HG02759 (cell line): ENCODE measurements around the gene NSMF.
"Not testable (repeated sequence)": the region's sequence is repeated elsewhere in the genome, so short reads cannot be mapped to it uniquely, and the experiment has no call there.

ENCODE experiments used
- ATAC-seq: cut with Tn5 transposase; IDR thresholded peaks from one replicate; pipeline ENCODE4 v1.9.1; 2021; ENCODE audit warnings: mild to moderate bottlenecking, moderate library complexity; ENCODE audit not compliant: unreplicated experiment

NSMF gene

DNA sequence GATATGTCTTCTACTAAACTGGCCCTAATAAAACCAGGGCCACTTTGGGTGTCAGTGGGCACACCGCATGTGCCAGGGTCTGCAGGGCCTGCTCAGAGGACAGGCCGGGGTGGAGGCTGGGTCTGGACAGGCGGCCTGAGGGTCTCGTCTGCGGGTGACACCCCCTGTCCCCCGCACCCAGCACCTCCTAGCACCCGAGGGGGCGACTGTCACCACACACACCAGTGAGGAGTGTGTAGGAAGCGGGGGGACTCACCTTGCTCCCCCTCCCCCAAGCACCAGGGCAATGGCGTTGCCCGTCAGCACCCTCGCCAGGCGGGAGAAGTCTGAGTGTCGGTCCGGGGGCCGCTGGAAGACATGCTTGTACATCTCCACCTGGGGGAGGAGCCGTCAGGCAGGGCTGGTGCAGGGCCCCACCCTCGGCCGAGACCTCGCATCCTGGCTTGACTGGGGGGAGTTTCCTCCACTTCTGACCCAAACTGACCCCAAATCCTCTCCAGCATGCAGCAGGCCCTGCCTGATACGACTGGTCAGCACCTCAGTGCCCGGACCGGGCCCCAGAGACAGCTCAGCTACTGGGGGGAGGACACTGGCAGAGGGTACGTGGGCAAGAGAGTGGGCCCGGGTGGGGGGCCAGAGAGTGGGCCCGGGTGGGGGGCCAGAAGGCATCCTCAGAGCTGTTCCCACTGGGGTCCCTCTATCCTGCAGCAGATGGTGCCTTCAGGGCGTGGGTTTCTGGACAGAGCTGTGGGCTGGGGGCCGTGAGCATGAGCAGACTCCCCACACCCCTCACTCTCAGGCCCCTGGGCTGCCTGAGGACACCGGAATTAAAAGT lies 18.9 kb upstream of the NSMF start:
- ATAC-seq = no peak

DNA sequence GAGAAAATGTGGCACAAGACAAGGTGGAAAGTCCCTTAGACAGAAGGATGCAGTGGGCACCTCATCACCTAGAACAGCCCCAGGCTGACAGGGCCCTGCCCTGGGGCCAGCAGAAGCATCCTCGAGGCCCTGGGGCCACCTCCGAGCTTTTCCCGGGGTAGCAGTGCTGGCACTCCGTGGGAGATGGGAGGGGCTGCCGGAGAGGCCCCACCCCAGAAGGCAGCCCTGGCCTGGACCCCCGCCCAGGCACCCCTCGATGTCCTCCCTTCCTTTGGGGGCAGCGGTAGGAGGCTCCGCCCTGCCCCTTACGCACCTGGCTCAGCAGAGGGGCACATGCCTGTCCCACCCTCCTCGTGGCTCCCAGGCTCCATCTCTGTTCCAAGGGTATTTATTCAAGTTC lies 17.7 kb upstream of the NSMF start:
- no peak for ATAC-seq

DNA sequence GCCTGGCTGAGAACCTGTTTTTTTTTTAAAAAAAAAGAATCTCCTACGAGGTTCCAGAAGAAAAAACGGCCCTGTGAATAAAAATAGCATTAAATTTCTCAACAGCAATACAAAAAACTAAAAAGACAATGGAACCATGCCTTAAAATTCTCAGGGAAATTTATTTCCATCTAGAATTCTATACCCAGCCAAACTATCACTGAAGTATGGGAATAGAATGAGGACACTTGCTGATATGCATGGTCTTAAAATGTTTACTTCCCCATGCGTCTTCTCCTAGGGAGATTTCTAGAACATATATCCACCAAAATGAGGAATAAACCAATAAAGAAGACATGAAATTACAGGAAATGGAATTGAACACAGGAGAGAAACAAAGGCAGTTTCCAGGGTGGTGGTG lies 16.5 kb upstream of the NSMF start:
- ATAC-seq = no peak

DNA sequence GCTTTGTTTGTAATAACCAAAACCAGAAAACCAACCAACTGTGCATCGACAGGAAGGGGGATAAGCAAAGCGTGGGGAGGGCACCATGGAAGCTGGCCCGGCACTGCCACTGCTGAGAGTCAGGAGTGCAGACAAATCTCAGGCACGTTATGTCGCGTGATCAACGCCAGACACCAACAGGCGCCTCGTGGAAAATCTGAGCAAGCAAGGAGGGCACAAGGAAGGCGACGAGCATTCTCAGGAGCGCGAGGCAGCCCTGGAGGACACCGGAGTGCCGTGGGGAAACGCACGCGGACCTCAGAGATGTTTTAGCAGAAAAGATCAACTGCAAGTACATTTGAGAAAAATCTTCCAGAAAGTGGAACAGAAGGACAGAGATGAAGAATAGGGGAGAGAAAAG lies 15.1 kb upstream of the NSMF start:
- ATAC-seq = no peak

DNA sequence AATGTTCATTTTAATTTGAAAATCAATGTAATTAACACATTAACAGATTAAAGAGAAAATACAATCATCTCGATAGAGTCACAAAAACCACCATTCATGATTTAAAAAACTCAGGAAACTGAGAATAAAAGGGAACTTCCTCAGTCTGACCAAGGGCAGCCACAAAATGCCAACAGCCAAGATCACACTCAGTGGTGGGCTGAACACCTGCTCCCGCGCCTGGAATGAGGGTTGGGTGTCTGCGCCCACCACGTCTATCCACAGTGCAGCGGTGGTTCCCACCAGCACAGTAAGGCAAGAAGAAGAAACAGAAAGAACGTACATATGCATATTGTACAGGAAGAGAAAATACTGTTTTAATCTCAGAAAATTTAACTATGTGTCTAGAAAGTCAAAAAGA lies 11.7 kb upstream of the NSMF start:
- no peak for ATAC-seq

DNA sequence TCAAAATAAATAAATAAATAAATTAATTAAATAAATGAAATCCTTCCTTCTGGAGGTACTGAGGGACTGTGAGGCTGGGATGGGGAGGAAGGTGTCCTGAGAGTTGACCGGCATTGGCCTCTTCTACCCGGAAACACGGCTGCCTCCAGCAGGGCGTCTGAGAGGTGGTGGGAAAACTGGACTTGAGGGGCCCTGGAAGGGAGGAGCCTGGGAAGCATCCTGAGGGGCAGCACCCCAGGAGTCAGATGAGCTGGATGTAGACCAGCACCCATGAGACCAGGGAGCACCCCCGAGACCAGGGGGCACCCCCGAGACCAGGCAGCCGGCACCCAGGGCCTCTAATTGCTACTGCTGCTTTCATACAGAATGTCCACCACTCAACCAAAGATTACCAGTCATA lies 8.8 kb upstream of the NSMF start:
- ATAC-seq = no peak

DNA sequence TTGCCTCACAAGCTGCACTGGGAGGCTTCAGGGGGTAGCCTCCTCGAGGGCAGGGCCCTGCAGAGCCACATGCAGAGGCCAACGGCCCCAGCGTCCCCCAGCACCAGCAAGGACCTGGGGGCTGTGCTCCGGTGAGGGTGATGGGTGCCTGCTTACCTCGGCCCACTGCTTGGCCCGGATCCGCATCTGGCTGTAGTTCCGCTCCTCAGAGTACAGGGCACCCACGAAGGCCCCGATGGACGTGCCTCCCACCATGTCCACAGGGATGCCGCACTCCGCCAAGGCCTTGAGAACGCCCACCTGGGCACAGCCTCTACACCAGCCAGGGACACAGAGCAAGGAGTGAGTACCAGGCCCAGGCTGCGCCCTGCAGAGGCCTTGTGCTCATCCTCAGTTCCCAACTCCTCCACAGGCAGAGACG lies 8.0 kb upstream of the NSMF start:
- ATAC-seq = no peak

DNA sequence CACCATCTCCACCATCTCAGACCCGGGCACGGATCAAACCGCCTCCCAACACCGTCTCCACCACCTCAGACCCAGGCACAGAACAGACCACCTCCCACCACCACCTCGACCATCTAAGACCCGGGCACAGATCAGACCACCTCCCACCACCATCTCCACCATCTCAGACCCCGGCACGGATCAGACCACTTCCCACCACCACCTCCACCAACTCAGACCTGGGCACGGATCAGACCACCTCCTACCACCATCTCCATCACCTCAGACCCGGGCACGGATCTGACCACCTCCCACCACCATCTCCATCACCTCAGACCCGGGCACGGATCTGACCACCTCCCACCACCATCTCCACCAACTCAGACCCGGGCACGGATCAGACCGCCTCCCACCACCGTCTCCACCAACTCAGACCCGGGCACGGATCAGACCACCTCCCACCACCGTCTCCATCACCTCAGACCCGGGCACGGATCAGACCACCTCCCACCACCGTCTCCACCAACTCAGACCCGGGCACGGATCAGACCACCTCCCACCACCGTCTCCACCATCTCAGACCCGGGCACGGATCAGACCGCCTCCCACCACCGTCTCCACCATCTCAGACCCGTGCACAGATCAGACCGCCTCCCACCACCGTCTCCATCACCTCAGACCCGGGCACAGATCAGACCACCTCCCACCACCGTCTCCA lies 7.4 kb upstream of the NSMF start:
- ATAC-seq = not testable (repeated sequence)

DNA sequence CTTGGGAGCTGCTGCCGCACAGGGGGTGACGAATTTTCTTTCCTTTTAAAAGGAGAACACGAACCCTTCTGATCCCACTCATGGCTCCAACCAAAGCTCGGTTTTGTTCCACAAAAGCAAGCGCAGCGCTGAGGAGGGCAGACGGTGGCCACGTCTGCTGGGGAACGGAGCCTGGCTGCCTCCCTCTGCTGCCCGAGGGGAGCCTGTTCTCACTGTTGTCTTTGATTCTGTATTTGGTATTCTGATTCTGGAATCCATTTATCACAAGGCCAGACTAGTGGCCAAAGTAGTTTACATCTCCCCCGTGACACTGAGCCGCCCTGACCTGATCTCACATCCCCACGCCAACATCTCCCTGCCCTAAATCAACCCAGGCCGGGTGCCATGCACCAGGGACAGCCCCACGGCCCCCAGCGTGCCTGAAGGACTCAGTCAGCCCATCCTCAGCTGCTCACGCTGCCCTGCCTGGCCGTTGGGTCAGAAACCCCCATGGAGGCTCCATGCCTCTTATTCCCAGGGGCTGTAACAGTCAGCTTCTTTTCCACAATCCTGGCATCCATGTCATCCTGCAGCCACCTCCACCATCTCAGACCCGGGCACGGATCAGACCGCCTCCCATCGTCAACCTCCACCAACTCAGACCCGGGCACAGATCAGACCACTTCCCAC lies 6.7 kb upstream of the NSMF start:
- no peak for ATAC-seq

DNA sequence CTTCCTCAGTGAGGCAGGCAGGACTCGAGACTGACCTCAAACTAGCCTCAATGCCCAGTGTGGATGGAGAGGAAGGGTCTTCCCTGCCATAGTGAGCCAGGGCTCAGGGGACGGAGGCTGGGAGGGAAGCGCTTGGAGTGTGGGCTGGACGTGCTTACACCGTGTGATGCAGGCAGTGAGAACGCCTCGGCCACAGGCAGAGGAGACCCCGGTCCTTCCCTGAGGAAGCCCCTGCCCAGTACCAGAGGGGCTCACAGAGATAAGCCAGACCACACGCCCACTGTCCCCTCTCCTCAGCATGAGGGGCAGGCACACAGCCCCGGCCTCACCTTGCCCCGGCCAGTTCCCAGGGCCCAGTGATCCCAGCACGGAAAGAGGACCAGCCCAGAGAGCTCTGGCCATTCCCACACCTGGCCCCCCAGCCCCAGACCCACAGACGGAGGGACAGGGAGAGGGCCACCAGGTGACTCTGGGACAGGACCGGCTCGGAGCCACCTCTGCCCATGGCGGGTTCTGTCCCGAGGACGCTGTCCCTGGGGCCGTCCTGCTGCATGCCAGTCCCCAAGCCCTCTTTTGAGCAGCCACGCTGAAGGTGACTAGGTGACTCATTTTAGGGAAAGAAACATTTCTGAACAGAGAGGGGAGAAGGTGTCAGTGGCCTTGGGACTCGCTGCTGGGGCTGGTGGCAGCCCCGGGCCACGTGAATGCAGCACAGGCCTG lies 6.0 kb upstream of the NSMF start:
- no peak for ATAC-seq

DNA sequence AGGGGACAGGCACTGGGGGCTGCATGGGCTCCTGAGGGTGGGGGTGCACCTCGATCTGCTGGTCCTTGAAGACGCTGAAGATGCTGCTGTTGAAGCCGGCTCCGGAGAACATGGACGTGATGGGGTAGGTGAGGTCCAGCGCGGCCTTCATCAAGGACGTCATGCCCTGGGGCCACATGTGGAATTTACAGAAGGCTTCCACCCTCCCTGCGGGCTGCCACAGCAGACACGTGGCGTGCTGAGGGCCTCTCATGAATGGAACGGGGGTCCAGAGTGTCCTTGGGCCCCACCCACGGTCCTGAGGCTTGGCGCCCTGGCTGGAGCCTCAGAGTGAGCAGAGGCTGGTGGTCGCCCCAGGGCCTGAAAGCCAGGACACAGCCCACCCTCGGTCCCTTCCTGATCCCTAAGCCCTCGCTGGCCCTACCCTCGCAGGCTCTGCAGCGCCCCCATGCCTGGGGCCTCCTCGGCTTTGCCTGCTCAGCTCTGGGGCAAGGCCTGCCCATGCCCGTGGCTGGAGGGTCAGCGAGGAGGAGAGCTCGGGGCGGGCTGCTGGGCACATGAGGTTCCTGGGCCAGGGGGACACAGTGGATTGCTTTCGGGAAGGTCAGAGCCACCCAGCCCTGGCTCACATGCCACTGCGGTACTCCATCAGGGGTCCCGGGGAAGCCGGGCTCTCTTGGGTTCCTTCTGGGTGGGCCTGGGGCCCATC lies 5.3 kb upstream of the NSMF start:
- no peak for ATAC-seq

DNA sequence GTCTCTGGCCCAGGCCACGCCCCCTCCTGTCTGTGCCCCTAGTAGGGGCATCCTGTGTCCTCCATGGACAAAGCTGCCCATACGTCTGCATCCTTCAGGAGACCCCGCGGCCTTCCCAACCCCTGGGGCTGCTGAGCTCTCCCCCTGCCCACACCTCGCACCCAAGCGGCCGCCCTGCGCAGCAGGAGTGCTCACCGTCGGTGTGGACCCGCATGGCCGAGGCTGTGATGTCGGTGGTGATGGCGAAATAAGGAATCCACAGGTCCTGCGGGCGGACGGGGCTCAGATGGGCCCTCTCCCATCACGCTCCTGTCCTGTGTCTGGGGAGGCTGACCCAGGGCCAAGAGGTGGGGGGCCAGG lies 4.8 kb upstream of the NSMF start:
- ATAC-seq = no peak

DNA sequence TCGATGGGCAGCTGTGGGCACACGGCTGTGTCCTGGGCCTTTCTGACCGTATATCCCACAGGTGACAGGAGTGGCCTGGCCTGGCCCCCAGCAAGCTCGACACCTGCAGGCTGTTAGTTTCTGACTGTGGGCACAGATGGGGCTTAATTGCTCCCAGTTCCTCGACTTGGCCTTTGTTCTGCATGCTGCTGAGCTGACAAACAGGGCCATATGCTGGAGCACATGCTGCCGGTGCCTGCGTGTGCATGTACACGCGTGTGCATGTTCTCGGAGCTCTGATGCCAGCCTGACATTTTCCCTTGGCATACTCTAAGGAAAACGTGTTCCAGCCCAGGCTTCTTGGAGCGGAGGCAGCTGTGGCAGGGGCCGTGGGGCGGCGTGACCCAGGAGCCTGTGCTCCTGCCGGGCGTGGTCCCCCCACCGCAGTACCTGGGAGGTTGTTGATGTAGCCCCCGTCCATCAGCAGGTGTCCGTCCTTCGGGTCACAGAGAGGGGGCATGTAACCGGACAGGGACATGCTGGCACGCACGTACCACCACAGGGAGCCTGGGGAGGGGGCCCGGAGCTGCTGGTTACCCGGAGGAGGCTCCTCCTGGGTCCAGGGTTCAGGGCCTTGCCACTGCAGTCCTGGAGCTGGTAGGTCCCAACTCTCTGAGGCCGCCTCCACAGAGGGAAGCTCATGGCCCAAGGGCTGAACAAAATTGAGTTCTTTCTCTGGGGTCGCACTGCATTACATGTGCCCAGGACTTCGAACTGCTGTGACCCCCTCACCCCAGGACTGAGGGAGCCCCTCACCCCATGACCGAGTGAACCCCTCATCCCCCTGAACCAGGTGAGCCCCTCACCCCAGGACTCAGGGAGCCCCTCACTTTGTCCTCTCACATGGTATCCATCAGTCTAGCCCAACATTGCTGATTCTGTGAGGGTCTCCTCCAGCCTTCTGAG lies 4.1 kb upstream of the NSMF start:
- ATAC-seq = no peak

DNA sequence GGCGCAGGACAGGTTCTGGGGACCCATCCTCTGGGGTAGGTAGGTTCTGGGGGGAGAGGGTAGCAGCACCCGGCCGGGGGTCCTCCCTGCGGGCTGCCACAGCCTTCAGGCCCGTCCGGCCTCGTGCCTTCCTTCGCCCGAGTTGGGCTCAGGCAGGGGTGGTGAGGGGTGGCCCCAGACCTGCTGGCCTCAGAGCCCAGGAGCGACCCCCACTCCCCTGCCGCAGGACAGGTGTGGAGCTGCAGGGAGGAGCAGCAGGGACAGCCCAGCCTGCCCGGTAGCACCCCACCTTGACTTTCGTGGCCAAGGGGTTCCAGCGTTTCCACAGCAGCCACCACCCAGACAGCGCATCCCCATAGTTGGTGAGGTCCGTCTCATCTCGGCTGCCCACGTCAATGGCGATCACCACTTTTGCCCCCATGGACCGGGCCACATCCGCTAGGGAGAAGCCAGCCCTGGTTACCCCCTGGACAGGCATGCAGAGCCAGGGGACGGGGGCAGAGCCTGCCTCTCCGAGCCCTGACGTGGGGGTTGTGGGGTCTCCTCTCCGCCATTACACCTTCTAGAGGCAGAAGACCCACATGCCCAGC lies 3.4 kb upstream of the NSMF start:
- ATAC-seq = no peak

DNA sequence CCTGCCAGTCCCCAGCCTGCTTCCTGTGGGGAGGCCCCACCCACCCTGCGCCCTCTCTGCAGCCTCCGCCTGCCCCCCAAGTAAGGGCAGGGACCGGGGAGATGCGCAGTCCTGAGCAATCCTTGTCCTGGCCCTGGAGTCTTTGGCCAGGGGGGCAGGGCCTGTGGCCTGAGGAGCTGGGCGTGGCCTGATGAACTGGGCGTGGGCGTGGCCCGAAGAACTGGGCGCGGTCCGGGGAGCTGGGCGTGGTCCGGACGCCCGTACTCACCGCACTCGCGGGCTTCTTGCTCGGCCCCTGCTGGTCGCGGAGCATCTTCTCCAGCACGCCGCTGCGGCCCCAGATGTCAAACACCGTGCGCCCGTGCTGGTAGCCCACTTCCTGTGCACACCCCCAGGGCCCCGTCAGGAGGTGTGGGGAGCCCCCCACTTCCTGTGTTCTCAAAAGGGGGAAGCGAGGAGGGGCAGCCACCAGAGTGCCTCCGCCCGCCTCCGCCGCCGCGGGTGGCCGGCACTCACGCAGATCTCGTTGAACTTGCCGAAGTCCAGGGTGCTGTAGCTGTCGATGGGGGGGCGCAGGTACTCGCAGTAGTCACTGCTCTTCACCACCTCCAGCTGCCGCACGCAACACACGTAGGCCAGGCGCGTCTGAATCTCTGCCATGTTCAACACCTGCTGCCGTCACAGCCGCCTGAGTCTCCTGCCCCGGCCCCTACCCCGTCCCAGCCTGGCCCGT lies 2.7 kb upstream of the NSMF start:
- ATAC-seq = peak; percentile 57

DNA sequence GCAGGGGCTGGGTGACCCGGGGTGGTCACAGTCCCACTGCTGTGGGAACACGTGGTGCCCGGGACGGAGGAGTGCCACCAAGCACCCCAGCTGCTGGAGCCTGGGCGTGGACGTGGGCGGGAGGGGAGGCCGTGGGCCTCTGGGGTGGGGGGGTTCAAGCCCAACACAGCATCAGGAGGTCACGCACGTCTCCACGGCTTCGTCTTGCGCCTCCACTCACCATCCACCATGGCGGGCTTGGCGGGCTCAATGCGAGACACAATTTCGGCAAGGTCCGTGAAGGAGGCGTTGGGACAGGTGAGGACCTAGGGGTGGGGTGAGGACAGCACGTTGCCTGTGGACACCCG lies 2.2 kb upstream of the NSMF start:
- no peak for ATAC-seq

DNA sequence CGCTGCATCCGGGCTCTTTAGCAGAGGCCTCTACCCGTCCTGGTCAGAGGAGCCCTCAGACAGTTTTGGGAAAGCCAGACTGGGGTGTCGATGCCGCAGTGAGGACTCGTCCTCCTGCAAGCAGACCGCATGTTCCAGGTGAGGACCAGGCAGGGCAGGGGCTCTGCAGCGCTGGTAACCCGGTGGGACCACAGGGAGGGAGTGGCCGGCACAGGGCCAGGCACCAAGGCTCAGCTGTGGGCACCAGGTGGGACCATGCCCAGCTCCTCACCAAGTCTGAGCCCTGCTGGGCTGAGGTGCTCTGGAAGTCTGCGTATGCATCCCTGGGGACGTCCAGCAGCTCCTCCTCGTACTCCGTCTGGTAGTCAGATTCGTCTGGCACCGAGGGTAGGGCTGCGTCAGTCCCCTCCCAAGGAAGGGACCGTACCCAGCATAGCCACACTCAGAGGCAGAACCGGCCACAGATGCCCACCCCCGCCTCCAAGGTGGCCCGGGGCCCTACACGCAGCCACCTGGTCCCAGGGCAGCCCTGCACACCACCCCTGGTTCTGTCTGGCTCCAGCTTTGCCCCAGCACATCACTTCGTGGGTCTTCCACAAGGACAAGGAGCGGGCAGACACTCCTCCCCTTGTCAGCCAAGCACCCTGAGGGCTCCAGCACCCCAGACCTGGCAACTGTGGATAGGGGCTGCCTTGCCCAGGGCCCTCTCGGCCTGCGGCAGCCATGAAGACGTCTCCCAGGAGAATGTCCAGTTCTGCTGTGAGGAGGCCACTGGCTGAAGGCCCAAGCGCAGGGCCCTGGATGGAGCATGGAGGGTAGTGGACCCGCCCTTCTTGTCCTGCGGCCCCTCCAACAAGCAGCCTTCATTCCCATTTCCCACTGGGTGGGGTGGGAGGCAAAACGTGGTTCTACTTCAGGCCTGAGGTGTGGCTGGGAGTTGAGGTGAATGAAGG lies 1.5 kb upstream of the NSMF start:
- ATAC-seq = no peak
